HFF-Myc (cell line): ENCODE results near the gene RPS6KL1.

Experiments
- DNase-seq: peaks from one replicate; pipeline ENCODE4 v3.0.0-alpha.2; 2011; ENCODE audit warnings: low read depth; ENCODE audit errors: extremely low read depth
- H3K4me3 ChIP-seq: replicated peaks from 2 replicates; pipeline ENCODE4 v1.5.1; 2011; ENCODE audit warnings: low read depth, mild to moderate bottlenecking, control low read depth, low read length
- CTCF ChIP-seq: IDR thresholded peaks from 2 replicates; pipeline ENCODE4 v1.5.1; 2012; ENCODE audit warnings: mild to moderate bottlenecking, low read depth, low read length, control low read depth; ENCODE audit errors: missing control alignments

RPS6KL1 gene

GRCh38 chr14:74907744-74908143, 15.3 kb downstream of the RPS6KL1 start:
- DNase-seq = no peak
- TF ChIP-seq CTCF = no peak
- no peak overlapping the region for H3K4me3 ChIP-seq

- peak; percentile 35 for TF ChIP-seq CTCF
- H3K4me3 ChIP-seq = no peak overlapping the region
- DNase-seq = no peak
Measured at GRCh38 chr14:74906925-74907521, 16.0 kb downstream of the RPS6KL1 start.

GRCh38 chr14:74905595-74906142, 17.4 kb downstream of the RPS6KL1 start:
- no peak for DNase-seq
- H3K4me3 ChIP-seq = no peak overlapping the region
- TF ChIP-seq CTCF = peak; percentile 96

- H3K4me3 ChIP-seq = no peak overlapping the region
- TF ChIP-seq CTCF = no peak
- no peak for DNase-seq
Measured at GRCh38 chr14:74904635-74905503, 18.2 kb downstream of the RPS6KL1 start.

- no peak overlapping the region for H3K4me3 ChIP-seq
- DNase-seq = no peak
- no peak for TF ChIP-seq CTCF
Measured at GRCh38 chr14:74902941-74903705, 19.9 kb downstream of the RPS6KL1 start.

- TF ChIP-seq CTCF = no peak
- DNase-seq = no peak
- H3K4me3 ChIP-seq = no peak overlapping the region
Measured at GRCh38 chr14:74898694-74899093, 24.4 kb downstream of the RPS6KL1 start.
